ENCODE results near the gene PKD1.

PKD1 gene

DNA sequence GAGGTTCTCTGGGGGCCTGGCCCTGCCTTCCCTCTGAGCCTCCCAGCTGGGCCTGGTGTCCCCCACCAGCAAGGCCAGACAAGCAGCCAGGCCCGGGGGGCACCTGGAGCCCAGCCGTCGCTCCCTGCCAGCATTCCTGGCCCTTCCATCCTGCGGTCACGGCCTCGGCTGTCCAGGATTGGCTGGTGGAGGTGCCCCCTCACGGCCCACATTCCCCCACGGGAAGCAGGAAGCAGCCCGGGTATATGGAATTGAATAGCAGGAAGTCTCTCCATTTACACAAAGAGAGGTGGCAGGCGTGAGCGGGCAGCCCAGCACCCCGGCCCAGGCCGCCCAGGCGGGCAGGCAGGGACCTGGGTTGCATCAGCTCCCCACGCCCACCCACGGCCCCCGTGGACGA lies 34.4 kb upstream of the PKD1 start:
- DNase-seq (ENCODE audit: low spot score) = no peak

DNA sequence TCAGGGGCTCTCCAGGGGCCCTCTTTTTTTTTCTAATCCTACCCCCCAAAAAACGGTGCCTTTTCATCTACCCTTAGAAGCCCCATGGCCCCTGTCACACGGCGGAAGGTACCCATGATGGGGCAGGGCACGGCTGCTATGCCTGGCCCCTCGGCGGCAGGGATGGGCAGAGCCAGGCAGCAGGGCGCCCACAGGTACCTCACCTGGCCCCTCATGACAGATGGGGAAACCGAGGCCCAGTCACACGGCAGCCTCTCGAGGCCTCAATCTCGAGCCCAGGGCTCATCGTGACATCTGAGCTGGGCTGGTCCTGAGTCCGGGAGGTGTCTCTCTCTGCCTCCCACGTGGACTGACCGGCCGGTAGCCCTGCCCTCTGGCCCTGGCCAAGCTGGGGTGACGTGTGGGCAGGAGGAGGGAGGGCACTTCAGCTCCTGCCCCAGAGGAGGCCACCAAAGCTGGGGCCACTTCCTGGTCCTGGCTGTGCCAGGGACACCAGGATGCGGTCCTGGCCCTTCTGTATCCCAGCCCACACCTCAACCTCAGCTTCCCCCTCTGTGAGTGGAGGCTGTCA lies 31.5 kb upstream of the PKD1 start:
- no peak for DNase-seq (ENCODE audit: low spot score)

DNA sequence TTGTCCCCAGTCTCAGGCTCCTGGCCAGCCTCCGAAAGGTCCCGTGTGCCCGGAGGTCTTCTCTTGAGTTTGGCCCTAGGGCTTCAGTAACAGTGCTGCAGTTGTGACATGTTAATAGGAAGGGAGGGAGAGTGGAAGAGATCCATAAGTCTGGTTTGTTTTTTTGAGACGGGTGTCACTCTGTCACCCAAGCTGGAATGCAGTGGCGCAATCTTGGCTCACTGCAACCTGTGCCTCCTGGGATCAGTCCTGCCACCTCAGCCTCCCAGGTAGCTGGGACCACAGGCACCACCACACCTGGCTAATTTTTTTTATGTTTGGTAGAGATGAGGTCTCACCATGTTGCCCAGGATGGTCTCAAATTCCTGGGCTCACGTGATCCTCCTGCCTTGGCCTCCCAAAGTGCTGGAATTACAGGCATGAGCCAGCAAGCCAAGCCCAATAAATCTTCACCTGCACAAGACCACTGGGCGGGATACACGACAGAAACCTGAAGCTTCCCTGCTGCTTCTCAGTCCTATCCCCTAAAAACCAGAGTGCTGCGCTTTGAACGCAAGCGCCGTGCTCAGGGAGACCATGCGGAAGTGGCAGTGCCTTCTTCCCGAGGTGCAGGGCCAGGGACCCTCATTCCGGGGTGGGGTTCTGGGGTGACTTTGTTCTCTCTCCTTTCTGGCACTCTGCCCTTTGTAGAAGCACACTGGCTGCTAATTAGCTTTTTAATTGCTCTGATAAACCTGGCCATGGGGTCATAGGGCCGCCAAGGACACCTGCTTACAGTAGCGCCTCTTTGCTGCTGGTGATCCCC lies 30.8 kb upstream of the PKD1 start:
- no peak for DNase-seq (ENCODE audit: low spot score)

DNA sequence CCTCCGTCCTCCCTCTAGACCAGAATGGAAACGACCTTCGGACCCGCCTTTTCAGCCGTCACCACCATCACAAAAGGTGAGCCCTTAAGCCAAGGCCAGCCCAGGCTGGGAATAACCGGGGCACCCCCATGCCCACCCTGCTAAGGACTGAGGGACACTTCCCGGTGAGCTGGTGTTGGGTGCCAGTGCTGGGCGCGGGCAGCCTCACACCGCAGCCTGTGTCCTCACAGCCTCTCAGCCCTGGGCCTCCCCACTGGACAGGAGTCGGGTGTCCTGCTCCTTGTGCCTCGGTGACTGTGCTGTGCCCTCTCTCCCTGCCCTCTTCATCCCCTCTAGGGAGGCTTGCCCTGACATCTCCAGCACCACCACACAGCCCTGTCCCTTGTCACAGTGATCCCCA lies 30.2 kb upstream of the PKD1 start:
- DNase-seq (ENCODE audit: low spot score) = no peak

DNA sequence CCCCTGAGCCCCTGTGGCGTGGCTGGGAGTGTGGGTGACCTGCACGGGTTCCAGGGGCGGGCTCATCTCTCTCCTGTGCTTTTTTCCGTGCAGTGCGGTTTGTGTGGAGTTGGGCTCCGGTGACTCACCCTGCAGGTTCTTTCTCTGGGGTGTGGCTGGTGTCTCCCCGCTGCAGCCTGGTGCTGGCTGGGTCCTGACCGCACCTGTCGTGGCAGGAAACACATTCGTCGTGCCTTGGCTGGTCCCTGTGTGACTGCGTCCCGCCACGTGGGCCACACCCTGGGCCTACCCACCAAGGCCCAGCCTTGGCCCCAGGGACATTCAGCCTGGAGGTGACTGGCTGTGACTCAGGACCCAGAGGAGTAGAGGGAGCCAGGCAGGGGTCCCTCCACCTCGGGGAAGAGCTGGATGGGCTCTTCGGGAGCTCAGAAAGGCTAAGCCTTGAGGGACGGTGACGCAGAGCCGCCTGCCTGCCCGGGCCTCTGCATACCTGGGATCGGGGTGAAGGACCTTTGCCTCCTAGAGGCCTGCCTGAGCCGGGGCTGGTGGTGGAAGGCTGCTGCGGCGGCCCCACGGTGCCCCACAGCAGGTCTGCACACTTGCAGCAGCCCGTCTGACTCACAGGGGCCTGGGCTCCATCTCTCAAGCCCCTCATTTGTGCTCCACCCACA lies 27.6 kb upstream of the PKD1 start:
- no peak for DNase-seq (ENCODE audit: low spot score)

DNA sequence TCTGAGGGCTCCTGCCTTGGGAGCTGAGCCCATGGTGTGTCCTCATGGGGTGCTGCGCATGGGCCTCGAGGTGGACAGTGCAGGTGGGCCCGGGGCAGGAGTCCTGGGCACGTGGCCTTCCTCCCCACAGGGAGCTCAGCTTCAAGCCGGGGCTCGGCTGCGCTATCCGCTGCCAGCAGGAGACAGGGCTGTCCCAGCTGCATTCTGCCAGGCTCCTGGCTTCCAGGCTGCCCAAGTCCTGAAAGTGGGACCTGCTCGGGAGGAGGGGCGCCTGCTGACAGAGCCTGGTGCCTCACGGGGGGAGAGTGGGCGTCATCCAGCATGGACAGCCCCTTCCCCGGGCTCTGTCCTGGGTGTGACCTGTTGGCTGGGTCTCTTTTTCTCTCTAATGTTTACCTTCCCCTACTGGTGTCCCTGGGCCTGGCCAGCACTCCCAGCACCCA lies 27.0 kb upstream of the PKD1 start:
- no peak for DNase-seq (ENCODE audit: low spot score)

DNA sequence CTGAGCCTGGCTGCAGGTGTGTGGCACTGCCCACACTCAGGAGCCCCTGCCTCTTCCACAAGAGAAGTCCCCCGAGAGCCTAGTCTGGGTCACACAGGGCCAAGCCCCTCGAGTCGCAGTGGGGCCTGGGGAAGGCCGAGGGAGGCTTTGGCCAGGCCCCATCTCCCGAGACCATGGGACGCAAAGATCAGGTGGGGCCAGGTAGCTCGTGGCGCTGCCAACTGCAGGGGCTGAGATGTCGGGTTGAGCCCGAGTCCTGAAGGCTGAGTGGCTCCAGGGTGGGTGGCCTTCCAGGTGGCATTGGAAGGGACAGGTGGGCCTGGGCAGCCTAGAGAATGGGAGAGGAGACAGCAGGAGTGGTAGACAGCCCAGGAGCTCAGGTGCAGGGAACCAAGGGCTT lies 26.2 kb upstream of the PKD1 start:
- DNase-seq (ENCODE audit: low spot score) = no peak

DNA sequence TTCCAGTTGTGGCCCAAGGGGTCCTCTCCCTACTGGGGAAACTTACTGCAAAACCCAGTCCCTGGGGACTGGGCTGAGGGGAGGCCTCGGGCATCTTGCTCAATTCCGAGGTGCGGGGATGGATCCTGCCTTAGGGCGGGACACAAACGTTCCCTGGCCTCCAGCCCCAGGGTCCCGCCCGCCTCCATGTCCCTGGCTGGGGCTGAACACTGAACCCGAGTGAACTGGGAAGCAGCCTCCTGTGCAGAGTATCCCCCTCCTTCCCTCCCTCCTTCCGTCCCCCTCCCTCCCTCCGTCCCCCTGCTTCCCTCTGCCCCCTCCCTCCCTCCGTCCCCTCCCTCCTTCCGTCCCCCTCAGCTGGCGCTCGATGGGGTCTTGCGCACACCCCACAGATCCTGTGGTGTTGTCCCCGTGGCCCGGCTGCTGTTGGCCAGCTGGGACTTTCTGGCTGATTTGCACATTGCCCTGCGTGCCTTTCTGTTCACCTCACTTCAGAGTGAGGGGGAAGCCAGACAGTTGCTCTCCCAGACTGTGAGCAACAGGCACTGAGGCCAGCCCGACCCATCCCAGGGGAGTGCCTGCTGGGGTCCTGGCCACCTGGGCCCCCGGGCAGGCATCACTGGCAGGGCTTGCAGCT lies 25.3 kb upstream of the PKD1 start:
- no peak for DNase-seq (ENCODE audit: low spot score)

DNA sequence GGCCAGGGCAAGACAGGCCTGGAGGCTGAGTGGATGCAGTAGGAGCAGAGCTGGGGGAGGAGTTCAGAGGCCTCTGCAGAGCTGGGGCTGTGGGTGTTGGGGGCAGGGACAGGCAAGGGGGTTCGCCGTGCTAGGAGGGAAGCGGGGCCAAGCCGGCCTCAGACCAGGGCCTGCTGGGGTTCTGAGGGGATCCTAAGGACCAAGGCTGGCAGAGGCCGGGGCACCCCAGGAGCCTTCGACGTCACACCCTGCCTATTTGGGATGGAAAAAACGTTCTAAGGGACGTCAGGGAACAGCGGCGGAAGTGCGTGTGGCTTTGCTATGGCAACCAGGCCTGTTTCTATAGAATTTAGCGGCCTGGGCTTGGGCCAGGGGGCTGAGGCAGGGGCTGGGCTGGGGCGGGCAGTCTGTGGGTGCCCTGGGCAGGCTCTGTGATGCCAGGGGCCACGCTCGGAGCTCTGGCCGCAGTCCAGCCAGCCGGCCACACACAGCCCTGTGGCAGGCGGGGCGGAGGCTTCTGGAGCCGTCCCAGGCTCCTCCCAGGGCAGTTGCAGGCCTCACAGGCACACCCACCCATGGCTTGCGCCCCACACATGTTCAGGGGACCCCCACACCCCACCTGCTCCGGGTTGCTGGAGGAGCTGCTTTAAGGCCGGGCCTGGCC lies 23.6 kb upstream of the PKD1 start:
- DNase-seq (ENCODE audit: low spot score) = no peak

DNA sequence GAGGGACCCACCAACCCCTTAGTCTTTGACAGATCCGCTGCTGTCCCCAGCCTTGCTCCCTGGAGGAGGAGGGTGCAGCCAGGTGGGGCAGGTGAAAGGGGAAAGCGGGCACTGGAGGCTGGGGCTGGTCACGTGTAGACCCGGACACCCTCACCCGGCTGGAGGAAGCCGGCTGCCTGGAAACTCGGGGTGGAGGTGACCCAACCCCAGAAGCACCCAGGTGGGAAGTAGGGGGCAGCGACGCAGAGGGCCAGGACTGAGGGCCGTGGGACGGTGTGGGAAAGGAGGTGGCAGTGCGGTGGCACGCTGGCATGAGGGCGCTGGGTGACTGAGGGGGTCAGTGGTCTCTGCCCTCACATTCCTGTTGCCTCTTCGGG lies 22.6 kb upstream of the PKD1 start:
- DNase-seq (ENCODE audit: low spot score) = no peak

DNA sequence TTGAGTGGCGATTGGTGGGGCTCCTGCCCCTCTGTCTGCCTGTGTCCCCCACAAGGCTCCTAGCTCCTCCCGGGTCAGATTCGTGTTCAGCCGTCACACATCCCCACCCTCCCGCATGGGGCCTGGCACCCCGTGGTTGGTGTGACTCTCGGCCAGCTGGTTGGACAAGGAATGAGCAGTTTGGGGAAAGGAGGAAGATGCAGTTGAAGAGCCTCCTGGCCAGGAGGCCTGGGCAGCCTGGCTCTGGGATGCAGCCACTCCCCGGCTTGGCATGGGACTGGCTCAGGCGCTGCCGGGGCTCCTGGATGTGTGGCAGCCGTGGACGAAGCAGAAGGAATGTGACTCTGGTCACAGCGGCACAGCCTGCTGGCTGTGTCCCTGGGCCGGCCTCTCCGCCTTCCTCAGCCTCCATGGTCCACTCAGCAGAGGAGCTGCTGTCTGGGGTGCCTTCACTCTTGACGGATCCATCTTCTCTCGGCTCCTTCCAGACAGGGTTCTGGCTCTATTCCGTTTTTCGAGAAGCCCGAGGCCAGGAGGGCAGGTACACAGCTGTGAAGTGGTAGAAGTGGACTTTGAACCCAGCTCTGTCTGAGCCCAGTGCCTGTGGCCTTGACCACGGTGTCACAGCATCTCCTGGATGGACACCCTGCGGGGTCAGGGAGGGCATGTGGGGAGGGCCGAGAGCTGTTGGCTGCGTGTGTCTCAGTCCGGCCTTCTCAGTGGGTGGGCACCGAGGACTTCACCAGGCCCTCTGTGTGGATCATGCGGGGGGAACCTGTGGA lies 22.0 kb upstream of the PKD1 start:
- no peak for DNase-seq (ENCODE audit: low spot score)

DNA sequence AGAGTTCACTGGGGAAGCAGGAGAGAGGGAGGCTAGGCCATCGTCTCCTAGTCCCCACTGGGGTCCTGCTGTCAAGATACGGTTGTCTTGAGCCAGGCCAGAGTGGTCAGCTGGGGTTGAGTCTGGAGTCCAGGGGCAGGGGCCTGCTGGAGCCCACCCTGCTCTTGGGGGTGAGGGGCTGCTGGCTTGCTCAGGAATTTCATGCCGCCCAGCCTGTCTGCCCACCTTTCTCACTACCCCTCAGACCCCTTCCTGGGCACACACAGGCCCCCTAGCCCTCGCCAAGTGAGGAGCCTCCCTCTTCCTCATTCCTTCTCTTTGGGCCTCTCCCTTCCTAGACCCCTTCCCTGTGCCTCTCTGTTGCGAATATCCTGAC lies 21.1 kb upstream of the PKD1 start:
- no peak for DNase-seq (ENCODE audit: low spot score)

DNA sequence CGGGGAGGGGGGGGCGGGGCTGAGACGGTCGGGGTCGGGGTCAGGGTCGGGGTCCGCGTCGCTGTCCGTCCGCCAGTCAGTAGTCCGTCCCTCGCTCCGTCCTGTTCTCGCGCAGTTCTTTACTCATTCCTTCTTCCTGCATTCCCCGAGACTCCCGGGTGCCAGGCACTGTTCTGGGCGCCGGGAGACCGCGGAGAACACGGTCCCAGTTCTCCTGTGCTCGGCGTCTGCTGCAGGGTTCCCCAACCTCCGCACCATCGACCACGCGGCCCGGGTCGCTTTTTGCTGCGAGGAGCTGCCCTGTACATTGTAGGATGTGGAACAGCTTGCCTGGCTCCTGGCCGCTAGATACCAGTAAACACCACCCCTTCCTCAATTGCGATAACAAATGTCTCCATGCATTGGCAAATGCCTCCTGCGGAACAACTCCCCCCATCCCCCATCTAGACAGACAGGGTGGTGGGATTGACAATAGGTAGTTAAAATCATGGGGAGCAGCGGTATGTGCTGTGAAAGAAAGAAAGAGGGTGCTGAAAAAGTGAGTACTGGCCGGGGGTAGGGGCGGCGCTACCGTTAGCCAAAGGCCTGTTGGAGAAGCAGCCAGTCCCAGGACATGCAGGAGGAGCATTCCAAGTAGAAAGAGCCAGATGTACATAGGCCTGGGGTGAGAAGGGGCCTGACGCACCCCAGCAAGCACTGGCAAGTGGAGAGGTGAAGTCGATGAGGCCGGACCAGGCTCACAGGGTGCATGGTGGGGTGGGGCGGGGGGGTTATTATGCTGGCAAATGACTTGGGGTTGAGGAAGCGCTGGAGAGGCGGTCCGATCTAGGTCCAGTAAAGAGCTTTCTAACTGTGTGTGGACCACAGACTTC lies 20.5 kb upstream of the PKD1 start:
- DNase-seq (ENCODE audit: low spot score) = peak; percentile 48

DNA sequence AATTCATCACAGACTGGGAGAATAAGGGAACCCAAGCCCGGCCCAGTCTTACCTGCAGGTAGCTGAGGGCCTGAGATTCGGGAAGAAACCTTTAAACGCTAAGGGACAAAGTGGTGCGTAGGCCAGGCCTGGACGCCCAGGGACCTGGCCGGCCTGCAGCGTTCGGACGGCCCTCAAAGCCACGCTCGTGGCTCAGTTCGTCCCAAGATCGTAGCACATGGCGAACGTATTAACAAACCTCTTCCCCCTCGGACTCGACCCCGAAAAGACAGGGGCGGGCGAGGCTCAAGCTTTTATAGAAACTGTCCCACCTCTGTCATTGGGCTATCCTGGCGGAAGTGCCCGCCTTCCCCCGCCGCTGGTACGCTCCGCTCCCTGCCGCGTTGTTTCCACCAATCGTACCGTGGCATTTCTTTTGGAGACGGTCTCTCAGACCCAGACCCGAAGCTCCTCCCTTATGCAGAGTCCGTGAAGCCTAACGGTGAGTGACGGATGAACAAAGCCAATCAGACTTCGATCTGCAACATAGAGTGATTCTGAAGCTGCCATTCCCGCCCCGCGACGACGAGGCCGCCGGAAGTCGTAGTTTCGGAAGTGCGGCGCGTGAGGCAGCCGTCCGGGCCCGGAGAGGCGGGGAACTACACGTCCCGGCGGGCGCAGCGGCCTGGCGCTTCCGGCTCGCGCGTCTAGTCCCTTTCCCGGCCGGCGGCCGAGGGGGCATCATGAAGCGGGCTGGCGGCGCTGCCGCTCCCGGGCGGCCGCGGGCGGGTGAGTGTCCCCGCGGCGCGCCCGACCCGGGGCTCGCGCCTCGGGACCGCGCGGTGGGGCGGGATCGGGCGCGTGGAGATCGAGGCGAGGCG lies 19.6 kb upstream of the PKD1 start, which contains the start of gene TRAF7:
Gene TRAF7, plus strand, starts transcription at position 692 of the 860 bp plus-strand sequence. CDS start 8,139 bp downstream, outside the sequence.
- DNase-seq (ENCODE audit: low spot score) = peak; percentile 100

DNA sequence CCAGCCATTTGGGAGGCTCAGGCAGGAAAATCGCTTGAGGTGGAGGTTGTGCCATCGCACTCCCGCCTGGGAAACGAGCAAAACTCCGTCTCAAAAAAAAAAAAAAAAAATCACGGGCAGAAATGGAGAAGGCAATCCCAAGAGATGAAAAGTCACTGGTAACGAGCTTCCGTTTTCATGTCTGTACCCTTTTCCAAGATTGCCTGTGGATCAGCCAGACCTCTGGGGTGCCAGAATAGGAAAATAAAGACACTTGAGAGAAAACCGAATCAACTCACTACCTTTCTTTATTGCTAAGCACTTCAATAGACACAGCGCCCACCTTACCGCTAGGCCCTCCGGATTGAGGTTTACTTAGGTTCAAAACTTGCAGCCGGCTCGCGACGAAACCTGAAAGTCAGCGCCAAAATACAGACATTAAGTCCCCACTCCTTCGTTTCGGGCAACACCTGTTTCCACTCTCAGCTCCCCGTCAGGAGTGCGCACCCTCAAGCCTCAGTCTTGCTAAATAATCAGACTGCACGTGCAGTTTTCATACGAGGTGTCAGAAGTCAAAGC lies 18.9 kb upstream of the PKD1 start:
- no peak for DNase-seq (ENCODE audit: low spot score)

DNA sequence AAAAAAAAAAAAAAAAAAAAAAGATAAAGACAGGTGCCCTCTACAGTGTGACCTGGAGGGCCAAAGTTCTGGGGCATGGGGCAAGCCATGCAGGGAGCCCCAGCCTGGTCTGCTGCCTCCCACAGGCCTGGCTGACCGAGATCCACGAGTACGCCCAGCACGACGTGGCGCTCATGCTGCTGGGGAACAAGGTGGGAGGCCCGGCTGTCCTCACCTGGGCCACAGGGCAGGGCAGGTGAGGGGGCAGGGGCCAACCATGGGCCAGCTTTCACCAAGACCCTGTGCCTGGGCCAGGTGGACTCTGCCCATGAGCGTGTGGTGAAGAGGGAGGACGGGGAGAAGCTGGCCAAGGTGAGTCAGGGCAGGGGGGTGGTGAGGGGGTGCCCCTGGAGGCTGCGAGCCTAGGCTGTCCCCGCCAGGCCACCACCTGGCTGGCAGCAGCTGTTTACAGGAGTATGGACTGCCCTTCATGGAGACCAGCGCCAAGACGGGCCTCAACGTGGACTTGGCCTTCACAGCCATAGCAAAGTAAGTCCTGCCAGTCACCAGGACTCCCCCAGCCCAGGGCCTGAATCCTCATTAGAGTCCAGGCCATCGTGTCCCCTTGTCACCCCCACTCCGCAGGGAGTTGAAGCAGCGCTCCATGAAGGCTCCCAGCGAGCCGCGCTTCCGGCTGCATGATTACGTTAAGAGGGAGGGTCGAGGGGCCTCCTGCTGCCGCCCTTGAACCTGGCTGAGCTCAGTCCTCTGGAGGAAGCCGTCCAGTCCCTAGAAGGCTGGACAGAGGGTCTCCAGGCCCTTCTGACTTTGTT lies 17.2 kb upstream of the PKD1 start:
- peak; percentile 47 for DNase-seq (ENCODE audit: low spot score)

DNA sequence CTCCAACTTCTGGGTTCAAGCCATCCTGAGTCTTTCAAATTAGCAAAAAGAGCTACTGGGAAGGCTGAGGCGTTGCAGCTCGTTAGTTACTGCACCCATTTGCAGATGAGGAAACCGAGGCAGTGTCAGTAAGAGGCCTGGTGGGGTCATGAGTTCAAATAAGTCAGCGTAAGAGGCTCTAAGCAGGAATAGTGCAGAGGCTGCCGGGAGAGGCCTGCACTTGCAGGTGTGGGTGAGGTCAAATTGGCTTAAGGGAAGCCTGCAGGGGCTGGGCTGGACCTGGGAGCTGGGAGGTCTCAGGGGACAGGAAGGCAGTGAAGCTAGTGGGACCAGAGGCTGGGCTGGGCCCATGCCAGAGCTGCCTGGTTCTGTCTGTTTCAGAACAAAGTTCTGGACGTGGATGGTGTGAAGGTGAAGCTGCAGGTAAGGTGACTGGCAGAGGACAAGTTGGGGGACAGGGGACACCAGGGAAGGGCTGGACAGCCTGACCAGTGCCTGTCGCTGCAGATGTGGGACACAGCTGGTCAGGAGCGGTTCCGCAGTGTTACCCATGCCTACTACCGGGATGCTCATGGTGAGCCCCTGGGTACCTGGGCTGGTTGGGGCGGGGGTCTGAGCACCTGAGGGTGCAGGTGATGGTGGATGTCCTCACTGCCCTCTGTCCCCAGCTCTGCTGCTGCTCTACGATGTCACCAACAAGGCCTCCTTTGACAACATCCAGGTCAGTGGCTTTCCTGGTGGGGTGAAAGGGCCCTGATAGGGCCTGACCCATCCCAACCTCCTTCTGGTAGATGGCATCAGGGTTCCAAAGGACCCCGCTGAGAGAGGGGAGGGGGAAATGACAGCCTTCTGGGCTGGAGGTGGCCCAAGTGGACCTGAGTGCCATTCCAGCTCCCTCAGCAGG lies 15.7 kb upstream of the PKD1 start:
- DNase-seq (ENCODE audit: low spot score) = peak; percentile 41
